Testis (tissue), 3 donors: Measurements from ENCODE around the gene SVIL. TPM values are rescaled to one million over a fixed set of nuclear protein-coding genes. Genes with fewer than 3 reads are reported as not detected.
"Not testable (repeated sequence)": the region's sequence is repeated elsewhere in the genome, so short reads cannot be mapped to it uniquely, and the experiment has no call there.

Experiments
- DNase-seq: peaks from one replicate; pipeline ENCODE4 v3.0.0-alpha.2; 2019
- H3K27ac ChIP-seq, 2 donors: fragments of 200-600 bp; sonication (generic); one replicate each; pipeline ENCODE4 v1.5.1; 2019
- H3K27me3 ChIP-seq: fragments of 200-600 bp; sonication (generic); one replicate; pipeline ENCODE4 v1.5.1; 2019
- H3K36me3 ChIP-seq: fragments of 200-600 bp; sonication (generic); one replicate; pipeline ENCODE4 v1.5.1; 2017; ENCODE audit warnings: low read depth; ENCODE audit errors: missing control alignments
- H3K4me1 ChIP-seq: fragments of 200-600 bp; sonication (generic); one replicate; pipeline ENCODE4 v1.5.1; 2019
- H3K4me3 ChIP-seq, 2 donors: fragments of 200-600 bp; sonication (generic); one replicate each; pipeline ENCODE4 v1.5.1; 2017 to 2019
- H3K9me3 ChIP-seq: fragments of 200-600 bp; sonication (generic); one replicate; pipeline ENCODE4 v1.5.1; 2017
- CTCF ChIP-seq, 3 experiments: fragments of 450-650 bp in 2 of 3; fragments of 200-600 bp in 1 of 3; sonication (generic) in 1 of 3; IDR thresholded peaks; one replicate each; pipeline ENCODE4 v1.5.1; 2016 to 2019; ENCODE audit warnings: antibody characterized with exemption in 3 of 3, mild to moderate bottlenecking in 2 of 3, moderate library complexity in 1 of 3
- POLR2A ChIP-seq: fragments of 450-650 bp; IDR thresholded peaks from one replicate; pipeline ENCODE4 v1.6.1; 2017; ENCODE audit warnings: antibody characterized with exemption, mild to moderate bottlenecking, moderate library complexity
- WGBS, 2 donors: methylation state at CpG; one replicate each; pipeline ENCODE4 v1.1.5; 2018; 5-methylcytosine and 5-hydroxymethylcytosine counted together
- intact Hi-C: fragments of 100-400 bp; cut with DNase I; formaldehyde crosslinking; loops from one replicate; pipeline ENCODE4 v1.15.1; 2023; ENCODE audit warnings: low total_unique reads
- polyA plus RNA-seq: library from polyadenylated mRNA; stranded (reverse); fragments of 350-450 nt; fragmentation: Illumina TruSeq; extraction: RNeasy Lipid Tissue Mini Kit (QIAGEN cat#74804); gene quantifications from one replicate; pipeline ENCODE4 v1.2.3, GENCODE V29; 2014; ENCODE audit warnings: low read depth, low replicate concordance; ENCODE audit not compliant: insufficient read depth
- total RNA-seq, 2 donors: library from RNA; depleted of rRNA; stranded (reverse); fragments of >200 nt; gene quantifications; one replicate each; pipeline ENCODE4 v1.2.3, GENCODE V29; 2016

Gene SVIL
- total and polyA plus RNA-seq, 3 donors from 2014 or later = 44.7 to 67.6 (median 63.1) TPM

GRCh38 chr10:29512425-29512974 is 122.3 kb downstream of the SVIL start:
- H3K27ac ChIP-seq = no peak overlapping the region
- TF ChIP-seq CTCF (IDR thresholded peaks at IDR 0.05) (no peak), POLR2A (no peak)
- no peaks in the 10 kb centered on the region for H3K4me1 ChIP-seq
- no peaks in the 10 kb centered on the region for H3K36me3 ChIP-seq
- WGBS, 2 donors = 89 to 98% methylated on average over 10 of the region's 10 CpGs
- no peaks in the 10 kb centered on the region for H3K27me3 ChIP-seq
- H3K4me3 ChIP-seq = no peak overlapping the region
- H3K9me3 ChIP-seq = no peaks in the 10 kb centered on the region
- intact Hi-C loops = no loop called here
- no peak for DNase-seq

GRCh38 chr10:29511806-29512205 is 123.0 kb downstream of the SVIL start:
- H3K36me3 ChIP-seq, DNase-seq, intact Hi-C loops, H3K27me3 ChIP-seq, H3K4me1 ChIP-seq, H3K9me3 ChIP-seq, H3K27ac ChIP-seq, H3K4me3 ChIP-seq: not testable (repeated sequence)
- WGBS, 2 donors = 88 to 95% methylated on average over 5 of the region's 5 CpGs

GRCh38 chr10:29510483-29511157 is 124.2 kb downstream of the SVIL start:
- H3K36me3 ChIP-seq, intact Hi-C loops, H3K27ac ChIP-seq, H3K4me3 ChIP-seq, H3K9me3 ChIP-seq, DNase-seq, H3K4me1 ChIP-seq, H3K27me3 ChIP-seq: not testable (repeated sequence)
- 76 to 98% methylated on average over 7 of the region's 24 CpGs for WGBS, 2 donors

GRCh38 chr10:29508554-29509244 is 126.1 kb downstream of the SVIL start:
- TF ChIP-seq CTCF (IDR thresholded peaks at IDR 0.05) = no peak
- no peak for TF ChIP-seq POLR2A
- no peak overlapping the region for H3K4me3 ChIP-seq
- H3K27me3 ChIP-seq = no peaks in the 10 kb centered on the region
- DNase-seq = no peak
- no peaks in the 10 kb centered on the region for H3K36me3 ChIP-seq
- H3K9me3 ChIP-seq = no peaks in the 10 kb centered on the region
- no peak overlapping the region for H3K27ac ChIP-seq
- H3K4me1 ChIP-seq = no peaks in the 10 kb centered on the region
- 84 to 87% methylated on average over 13 of the region's 13 CpGs for WGBS, 2 donors
- intact Hi-C loops = no loop called here

GRCh38 chr10:29507750-29508149 is 127.0 kb downstream of the SVIL start:
- H3K27ac ChIP-seq, DNase-seq, H3K9me3 ChIP-seq, H3K4me3 ChIP-seq, H3K27me3 ChIP-seq, intact Hi-C loops, H3K4me1 ChIP-seq, H3K36me3 ChIP-seq: not testable (repeated sequence)
- WGBS, 2 donors = 78 to 87% methylated on average over 4 of the region's 4 CpGs

GRCh38 chr10:29506324-29506921 is 128.3 kb downstream of the SVIL start:
- 90 to 92% methylated on average over 6 to 8 of the region's 11 CpGs for WGBS, 2 donors
- H3K27me3 ChIP-seq, DNase-seq: not testable (repeated sequence)

More at GRCh38 chr10:29506324-29506921, 128.3 kb downstream of the SVIL start:
- H3K4me3 ChIP-seq, H3K9me3 ChIP-seq, H3K27ac ChIP-seq, H3K4me1 ChIP-seq, H3K36me3 ChIP-seq, intact Hi-C loops: not testable (repeated sequence)
